T-helper 1 cell treated with Interleukin-12 subunit alpha and Interleukin-12 subunit beta and Interleukin-4 antibody, amounts not matched to agents 30 μg/mL and 1 μg/mL, for 36 hours (primary cell): ENCODE measurements around the gene DNAJC6.
"Not testable (repeated sequence)": the region's sequence is repeated elsewhere in the genome, so short reads cannot be mapped to it uniquely, and the experiment has no call there.

Source experiments
- H3K27ac Mint-ChIP-seq: one replicate; pipeline ENCODE4 v1.8.0; 2021; ENCODE audit warnings: mild to moderate bottlenecking, mixed read lengths
- H3K27me3 Mint-ChIP-seq: one replicate; pipeline ENCODE4 v1.8.0; 2021; ENCODE audit warnings: low read depth, mixed read lengths
- H3K36me3 Mint-ChIP-seq: one replicate; pipeline ENCODE4 v1.8.0; 2021; ENCODE audit warnings: low read depth, mixed read lengths
- H3K4me1 Mint-ChIP-seq: one replicate; pipeline ENCODE4 v1.8.0; 2021; ENCODE audit warnings: low read depth, mixed read lengths
- H3K4me3 Mint-ChIP-seq: one replicate; pipeline ENCODE4 v1.8.0; 2021; ENCODE audit warnings: mild to moderate bottlenecking, moderate library complexity, mixed read lengths
- H3K9me3 Mint-ChIP-seq: one replicate; pipeline ENCODE4 v1.8.0; 2021; ENCODE audit warnings: mixed read lengths

DNAJC6 gene

GRCh38 chr1:65432918-65433317, 123.6 kb downstream of the DNAJC6 start:
- H3K36me3 Mint-ChIP-seq = peaks cover 28% of the 10 kb centered on the region
- H3K27ac Mint-ChIP-seq = no peak overlapping the region
- H3K4me3 Mint-ChIP-seq = no peak overlapping the region
- H3K4me1 Mint-ChIP-seq = peaks cover 30% of the 10 kb centered on the region
- H3K27me3 Mint-ChIP-seq = no peaks in the 10 kb centered on the region
- no peaks in the 10 kb centered on the region for H3K9me3 Mint-ChIP-seq

GRCh38 chr1:65434255-65434654, 124.9 kb downstream of the DNAJC6 start:
- Mint-ChIP-seq H3K4me1 (peaks cover 25% of the 10 kb centered on the region), H3K27me3 (no peaks in the 10 kb centered on the region), H3K36me3 (peaks cover 20% of the 10 kb centered on the region), H3K27ac (no peak overlapping the region), H3K4me3 (no peak overlapping the region), H3K9me3 (no peaks in the 10 kb centered on the region)

- no peaks in the 10 kb centered on the region for H3K27me3 Mint-ChIP-seq
- no peak overlapping the region for H3K4me3 Mint-ChIP-seq
- no peak overlapping the region for H3K27ac Mint-ChIP-seq
- H3K36me3 Mint-ChIP-seq = peaks cover 20% of the 10 kb centered on the region
- H3K4me1 Mint-ChIP-seq = peaks cover 23% of the 10 kb centered on the region
- no peaks in the 10 kb centered on the region for H3K9me3 Mint-ChIP-seq
Observed at GRCh38 chr1:65434760-65435159, 125.4 kb downstream of the DNAJC6 start.

- peaks cover 14% of the 10 kb centered on the region for H3K36me3 Mint-ChIP-seq
- H3K4me3 Mint-ChIP-seq = no peak overlapping the region
- no peak overlapping the region for H3K27ac Mint-ChIP-seq
- H3K9me3 Mint-ChIP-seq = no peaks in the 10 kb centered on the region
- peaks cover 14% of the 10 kb centered on the region for H3K4me1 Mint-ChIP-seq
- H3K27me3 Mint-ChIP-seq = no peaks in the 10 kb centered on the region
Observed at GRCh38 chr1:65435987-65436386, 126.6 kb downstream of the DNAJC6 start.

- Mint-ChIP-seq H3K4me3 (no peak overlapping the region), H3K27me3 (no peaks in the 10 kb centered on the region), H3K27ac (no peak overlapping the region), H3K36me3 (peaks cover 9% of the 10 kb centered on the region), H3K4me1 (peaks cover 7% of the 10 kb centered on the region), H3K9me3 (no peaks in the 10 kb centered on the region)
Observed at GRCh38 chr1:65437616-65438015, 128.3 kb downstream of the DNAJC6 start.

GRCh38 chr1:65440322-65440900, 131.1 kb downstream of the DNAJC6 start:
- H3K4me3 Mint-ChIP-seq = no peak overlapping the region
- H3K27ac Mint-ChIP-seq = no peak overlapping the region
- H3K9me3 Mint-ChIP-seq = no peaks in the 10 kb centered on the region
- H3K36me3 Mint-ChIP-seq = peaks cover 5% of the 10 kb centered on the region
- no peaks in the 10 kb centered on the region for H3K27me3 Mint-ChIP-seq
- H3K4me1 Mint-ChIP-seq = peaks cover 3% of the 10 kb centered on the region

- Mint-ChIP-seq H3K36me3 (peaks cover 5% of the 10 kb centered on the region), H3K4me1 (peaks cover 3% of the 10 kb centered on the region), H3K4me3 (no peak overlapping the region), H3K9me3 (no peaks in the 10 kb centered on the region), H3K27ac (no peak overlapping the region), H3K27me3 (no peaks in the 10 kb centered on the region)
Observed at GRCh38 chr1:65440915-65441314, 131.6 kb downstream of the DNAJC6 start.

GRCh38 chr1:65441464-65441863, 132.1 kb downstream of the DNAJC6 start:
- Mint-ChIP-seq H3K36me3 (peaks cover 2% of the 10 kb centered on the region), H3K4me3 (no peak overlapping the region), H3K4me1 (peaks cover 3% of the 10 kb centered on the region), H3K27me3 (no peaks in the 10 kb centered on the region), H3K27ac (no peak overlapping the region), H3K9me3 (no peaks in the 10 kb centered on the region)

GRCh38 chr1:65442442-65442841, 133.1 kb downstream of the DNAJC6 start:
- Mint-ChIP-seq H3K9me3 (no peaks in the 10 kb centered on the region), H3K4me1 (no peaks in the 10 kb centered on the region), H3K27me3 (no peaks in the 10 kb centered on the region), H3K36me3 (no peaks in the 10 kb centered on the region), H3K27ac (no peak overlapping the region), H3K4me3 (no peak overlapping the region)

- Mint-ChIP-seq H3K4me1 (no peaks in the 10 kb centered on the region), H3K4me3 (no peak overlapping the region), H3K36me3 (no peaks in the 10 kb centered on the region), H3K27me3 (no peaks in the 10 kb centered on the region), H3K27ac (no peak overlapping the region), H3K9me3 (no peaks in the 10 kb centered on the region)
Observed at GRCh38 chr1:65443647-65444046, 134.3 kb downstream of the DNAJC6 start.

- Mint-ChIP-seq H3K36me3 (no peaks in the 10 kb centered on the region), H3K9me3 (no peaks in the 10 kb centered on the region), H3K27me3 (no peaks in the 10 kb centered on the region), H3K4me1 (no peaks in the 10 kb centered on the region), H3K27ac (no peak overlapping the region), H3K4me3 (no peak overlapping the region)
Observed at GRCh38 chr1:65444128-65444640, 134.8 kb downstream of the DNAJC6 start.

- no peaks in the 10 kb centered on the region for H3K27me3 Mint-ChIP-seq
- no peak overlapping the region for H3K27ac Mint-ChIP-seq
- no peaks in the 10 kb centered on the region for H3K4me1 Mint-ChIP-seq
- no peaks in the 10 kb centered on the region for H3K9me3 Mint-ChIP-seq
- no peak overlapping the region for H3K4me3 Mint-ChIP-seq
- H3K36me3 Mint-ChIP-seq = no peaks in the 10 kb centered on the region
Observed at GRCh38 chr1:65445837-65446236, 136.5 kb downstream of the DNAJC6 start.

GRCh38 chr1:65449214-65449823, 140.0 kb downstream of the DNAJC6 start:
- Mint-ChIP-seq H3K9me3 (peaks cover 4% of the 10 kb centered on the region), H3K36me3 (no peaks in the 10 kb centered on the region), H3K27ac (no peak overlapping the region), H3K27me3 (peaks cover 6% of the 10 kb centered on the region), H3K4me1 (no peaks in the 10 kb centered on the region), H3K4me3 (no peak overlapping the region)

- H3K9me3 Mint-ChIP-seq, H3K27me3 Mint-ChIP-seq, H3K27ac Mint-ChIP-seq, H3K4me3 Mint-ChIP-seq, H3K36me3 Mint-ChIP-seq: not testable (repeated sequence)
- H3K4me1 Mint-ChIP-seq = peaks cover 18% of the 10 kb centered on the region
Observed at GRCh38 chr1:65455678-65456077, 146.3 kb downstream of the DNAJC6 start.

- Mint-ChIP-seq H3K4me3 (no peak overlapping the region), H3K27ac (no peak overlapping the region), H3K27me3 (peaks cover 6% of the 10 kb centered on the region), H3K36me3 (peaks cover 4% of the 10 kb centered on the region), H3K9me3 (peaks cover 10% of the 10 kb centered on the region), H3K4me1 (peaks cover 18% of the 10 kb centered on the region)
Observed at GRCh38 chr1:65456481-65456880, 147.1 kb downstream of the DNAJC6 start.
